Small intestine (tissue), 7 donors: ENCODE measurements around the gene SLC25A25. TPM values are rescaled to one million over a fixed set of nuclear protein-coding genes. Genes with fewer than 3 reads are reported as not detected.

ENCODE experiments used
- DNase-seq, 2 donors: peaks; one replicate each; pipeline versions ENCODE4 v3.0.0 to v3.0.0-alpha.2; 2013
- FAIRE-seq: peaks from 2 replicates; lab custom pipeline; 2012; peaks lifted over from hg19 to GRCh38; lab: Jason Lieb, UNC
- H3K27ac ChIP-seq, 3 donors: one replicate each; pipeline ENCODE4 v1.5.1; 2013; ENCODE audit warnings: low read length in 2 of 3, mild to moderate bottlenecking in 2 of 3, control low read depth in 1 of 3, inconsistent platforms in 1 of 3, low read depth in 1 of 3, moderate library complexity in 1 of 3
- H3K27me3 ChIP-seq, 3 donors: one replicate each; pipeline ENCODE4 v1.6.1; 2013; ENCODE audit warnings: low read length in 3 of 3, inconsistent platforms in 1 of 3; ENCODE audit not compliant: control insufficient read depth in 3 of 3, insufficient read depth in 3 of 3
- H3K36me3 ChIP-seq, 3 donors: one replicate each; pipeline ENCODE4 v1.6.1; 2013; ENCODE audit warnings: low read length in 3 of 3, inconsistent platforms in 1 of 3, low read depth in 1 of 3, mild to moderate bottlenecking in 1 of 3, moderate library complexity in 1 of 3; ENCODE audit not compliant: control insufficient read depth in 3 of 3, insufficient read depth in 2 of 3
- H3K4me1 ChIP-seq, 3 donors: one replicate each; pipeline ENCODE4 v1.6.1; 2013; ENCODE audit warnings: low read length in 2 of 3, inconsistent platforms in 1 of 3, low read depth in 1 of 3, mild to moderate bottlenecking in 1 of 3, moderate library complexity in 1 of 3; ENCODE audit not compliant: control insufficient read depth in 3 of 3, insufficient read depth in 2 of 3
- H3K4me3 ChIP-seq, 3 donors: one replicate each; pipeline ENCODE4 v1.5.1; 2013; ENCODE audit warnings: low read length in 3 of 3, control low read depth in 1 of 3, inconsistent platforms in 1 of 3, low read depth in 1 of 3, mild to moderate bottlenecking in 1 of 3, moderate library complexity in 1 of 3
- H3K9me3 ChIP-seq, 2 donors: one replicate each; pipeline ENCODE4 v1.6.1; 2013; ENCODE audit warnings: low read depth in 1 of 2, low read length in 1 of 2; ENCODE audit not compliant: control insufficient read depth in 2 of 2, insufficient read depth in 1 of 2
- WGBS, 3 donors: extraction: QIAGEN DNeasy Blood & Tissue Kit; methylation state at CpG; one replicate each; pipeline ENCODE4 v1.1.7; 2013; 5-methylcytosine and 5-hydroxymethylcytosine counted together
- polyA plus RNA-seq, 4 donors: library from polyadenylated mRNA; stranded (reverse) in 3 of 4; unstranded in 1 of 4; fragments of 200-250 nt in 3 of 4; fragments of 120-200 nt in 1 of 4; gene quantifications; one replicate each; pipeline versions ENCODE4 v1.2.1 to v1.2.3, GENCODE V29; 2013
- donor health status: healthy with polysubstance abuse.
- donor health status: control.
- donor health status: control.
- donor health status: Bipolar disorder and iron deficiency.
- donor health status: healthy.

SLC25A25 gene
- polyA plus RNA-seq, 4 donors, result 15.5 to 26.2 (median 20.1) TPM

DNA sequence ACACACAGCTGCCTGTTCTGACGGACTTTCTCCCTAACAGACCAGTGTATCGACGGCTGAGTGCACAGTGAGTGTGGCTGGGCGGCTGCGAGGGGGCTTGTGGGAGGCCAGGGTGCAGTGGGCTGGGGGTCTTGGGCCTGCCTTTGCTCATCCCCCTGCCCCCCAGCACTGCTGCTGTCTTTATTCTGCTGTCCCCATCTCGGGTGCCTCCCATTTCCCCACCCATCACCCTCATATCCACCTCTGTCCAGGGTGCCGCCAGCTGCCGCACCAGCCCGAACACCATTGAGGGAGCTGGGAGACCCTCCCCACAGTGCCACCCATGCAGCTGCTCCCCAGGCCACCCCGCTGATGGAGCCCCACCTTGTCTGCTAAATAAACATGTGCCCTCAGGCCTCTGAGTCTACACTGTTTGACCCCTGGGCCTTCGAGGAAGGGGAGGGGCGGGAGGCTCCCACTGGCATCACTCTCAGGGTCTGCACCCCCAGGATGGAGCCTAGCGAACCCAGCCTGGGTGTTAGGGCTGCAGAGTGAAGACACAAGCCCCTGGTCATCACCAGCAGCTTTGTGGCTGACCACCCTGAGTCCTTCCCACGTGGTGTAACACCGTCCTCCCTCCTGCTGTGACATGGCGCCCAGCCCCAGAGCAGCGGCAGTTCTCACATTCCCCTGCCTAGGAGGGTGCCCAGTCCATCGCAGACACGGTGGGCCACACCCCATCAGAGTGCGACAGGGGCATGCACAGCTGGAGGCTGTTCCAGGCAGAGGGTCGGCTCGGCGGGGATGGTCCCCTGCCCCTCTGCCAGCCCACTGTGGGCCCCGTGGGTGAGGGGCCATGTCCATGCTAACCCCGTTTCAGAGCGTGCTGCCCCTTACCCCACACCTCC is 85.3 kb downstream of the SLC25A25 start:
- H3K9me3 ChIP-seq, result no peaks in the 10 kb centered on the region
- FAIRE-seq (no peak), DNase-seq (no peak)
- WGBS, 3 donors, result 72 to 84% (median 80%) methylated on average over 26 of the region's 26 CpGs
- H3K4me3 ChIP-seq, result no peak overlapping the region
- H3K36me3 ChIP-seq, result no peaks in the 10 kb centered on the region
- H3K4me1 ChIP-seq, result peaks cover 0 to 28% (median 4%) of the 10 kb centered on the region in 3 donors
- no peak overlapping the region for H3K27ac ChIP-seq
- H3K27me3 ChIP-seq, result no peaks in the 10 kb centered on the region

DNA sequence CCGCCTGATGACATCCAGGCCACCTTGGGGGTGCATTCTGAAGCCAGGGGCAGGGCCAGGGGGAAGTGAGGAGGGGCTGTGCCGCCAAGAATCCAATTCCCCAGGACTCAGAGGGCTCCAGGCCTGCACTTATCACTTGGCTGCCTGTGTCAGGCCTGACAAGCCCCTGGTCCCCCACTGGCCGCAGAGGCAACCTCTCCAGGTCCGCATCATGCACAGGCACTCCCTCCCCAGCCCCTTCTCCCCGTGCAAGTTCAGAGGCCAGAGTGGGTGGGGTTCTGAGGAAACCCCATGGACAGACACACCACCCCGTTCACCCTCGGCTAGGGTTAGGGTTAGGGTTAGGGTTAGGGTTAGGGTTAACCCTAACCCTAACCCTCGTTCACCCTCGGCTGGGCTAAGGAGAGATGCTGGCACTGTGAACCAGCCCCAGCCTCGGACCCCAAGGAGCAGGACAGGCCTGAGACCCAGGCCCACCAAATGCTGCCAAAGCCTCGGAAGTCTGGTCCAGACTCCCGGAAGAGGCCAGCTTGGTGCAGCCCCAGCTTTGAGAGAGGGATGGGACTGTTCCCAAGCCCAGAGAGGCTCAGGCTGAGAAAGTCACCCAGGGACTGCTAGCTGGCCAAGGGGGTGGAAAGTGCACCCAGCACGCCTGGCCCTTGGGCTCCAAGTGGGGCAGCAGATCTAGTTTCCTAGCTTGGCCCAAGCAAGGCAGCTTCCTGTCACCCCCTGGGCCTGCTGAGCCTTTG is 86.1 kb downstream of the SLC25A25 start:
- FAIRE-seq (no peak), DNase-seq (no peak)
- no peaks in the 10 kb centered on the region for H3K36me3 ChIP-seq
- WGBS, 3 donors, result 78 to 87% (median 82%) methylated on average over 13 of the region's 13 CpGs
- H3K9me3 ChIP-seq, result no peaks in the 10 kb centered on the region
- H3K4me3 ChIP-seq, result no peak overlapping the region
- no peak overlapping the region for H3K27ac ChIP-seq
- peaks cover 0 to 20% (median 4%) of the 10 kb centered on the region in 3 donors for H3K4me1 ChIP-seq
- no peaks in the 10 kb centered on the region for H3K27me3 ChIP-seq

GRCh38 chr9:128155736-128156500 is 87.9 kb downstream of the SLC25A25 start:
- DNase-seq (no peak), FAIRE-seq (no peak)
- H3K36me3 ChIP-seq, result no peaks in the 10 kb centered on the region
- peaks cover 0 to 15% (median 0%) of the 10 kb centered on the region in 3 donors for H3K4me1 ChIP-seq
- no peak overlapping the region for H3K27ac ChIP-seq
- 81 to 91% (median 86%) methylated on average over 7 of the region's 7 CpGs for WGBS, 3 donors
- H3K9me3 ChIP-seq, result no peaks in the 10 kb centered on the region
- no peak overlapping the region for H3K4me3 ChIP-seq
- H3K27me3 ChIP-seq, result no peaks in the 10 kb centered on the region

Other genes with a start within 250 kb of the SLC25A25 start
- gene ENG, start 213.6 kb upstream of the SLC25A25 start, polyA plus RNA-seq, result 10 to 100 TPM in 2 of 4 donors, 1 to 10 TPM in 2; 3.1 to 84.0 (median 11.8) TPM
- 10 to 100 TPM; 11.6 to 60.6 (median 51.7) TPM for gene AK1, start 190.6 kb upstream of the SLC25A25 start, polyA plus RNA-seq
- gene ST6GALNAC6, start 168.6 kb upstream of the SLC25A25 start, polyA plus RNA-seq, result 10 to 100 TPM in 2 of 4 donors, 1 to 10 TPM in 2; 2.2 to 31.8 (median 11.8) TPM
- gene ST6GALNAC4, start 151.2 kb upstream of the SLC25A25 start, polyA plus RNA-seq, result 10 to 100 TPM in 3 of 4 donors, 1 to 10 TPM in 1; 9.1 to 34.7 (median 22.5) TPM
- under 1 TPM in 3 of 4 donors, not detected in 1; 0.40 to 0.81 (median 0.60) TPM for gene PIP5KL1, start 137.5 kb upstream of the SLC25A25 start, polyA plus RNA-seq
- gene DPM2, start 130.4 kb upstream of the SLC25A25 start, polyA plus RNA-seq, result 10 to 100 TPM; 23.2 to 46.0 (median 35.4) TPM
- gene EEIG1, start 87.2 kb upstream of the SLC25A25 start, polyA plus RNA-seq, result 100 to 1,000 TPM in 1 of 4 donors, 10 to 100 TPM in 3; 43.9 to 123 (median 58.9) TPM
- 1 to 10 TPM; 8.1 to 10.0 (median 9.0) TPM for gene NAIF1, start 912 bp upstream of the SLC25A25 start, polyA plus RNA-seq
- 10 to 100 TPM; 47.7 to 99.7 (median 76.0) TPM for gene PTGES2, start 59.5 kb downstream of the SLC25A25 start, polyA plus RNA-seq
- 100 to 1,000 TPM in 1 of 4 donors, 1 to 10 TPM in 3; 1.6 to 582 (median 3.7) TPM for gene LCN2, start 81.2 kb downstream of the SLC25A25 start, polyA plus RNA-seq
- 100 to 1,000 TPM in 1 of 4 donors, 10 to 100 TPM in 3; 33.1 to 111 (median 64.6) TPM for gene BBLN, start 92.0 kb downstream of the SLC25A25 start, polyA plus RNA-seq
- gene CIZ1, start 123.3 kb downstream of the SLC25A25 start, polyA plus RNA-seq, result 10 to 100 TPM; 44.5 to 88.1 (median 47.8) TPM
- gene DNM1, start 135.1 kb downstream of the SLC25A25 start, polyA plus RNA-seq, result 10 to 100 TPM in 1 of 4 donors, 1 to 10 TPM in 1, under 1 TPM in 2; 0.45 to 72.1 (median 3.7) TPM
- gene GOLGA2, start 207.8 kb downstream of the SLC25A25 start, polyA plus RNA-seq, result 10 to 100 TPM; 34.9 to 69.1 (median 48.7) TPM
- 10 to 100 TPM; 21.4 to 38.5 (median 33.5) TPM for gene SWI5, start 208.0 kb downstream of the SLC25A25 start, polyA plus RNA-seq